ENCODE results near the gene GAL3ST3.

- no peak for TF ChIP-seq CTCF (IDR thresholded peaks at IDR 0.05)
- TF ChIP-seq POLR2AphosphoS5 (IDR thresholded peaks at IDR 0.05), result no peak
Observed at GRCh38 chr11:66083767-66084166, 34.8 kb upstream of the GAL3ST3 start.
